ENCODE data around the gene GRIK1.

The GRIK1 gene

GRCh38 chr21:29711236-29711635 is 228.6 kb downstream of the GRIK1 start:
- DNase-seq = no peak

DNA sequence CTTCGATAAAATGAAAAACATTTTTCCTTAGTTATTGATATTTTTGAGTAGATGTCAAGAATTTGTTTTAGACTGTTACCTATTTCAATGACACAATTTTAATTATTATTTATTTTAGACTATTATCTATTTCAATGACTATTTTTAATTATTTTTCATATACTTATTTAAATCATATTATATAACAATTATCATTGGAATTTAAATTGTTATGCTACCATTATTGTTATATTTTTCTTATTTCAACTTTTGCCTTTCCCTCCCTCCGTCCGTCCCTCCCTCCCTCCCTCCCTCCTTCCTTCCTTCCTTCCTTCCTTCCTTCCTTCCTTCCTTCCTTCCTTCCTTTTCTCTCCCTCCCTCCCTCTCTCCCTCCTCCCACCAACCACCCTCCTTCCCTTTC is 229.3 kb downstream of the GRIK1 start:
- no peak for DNase-seq

- DNase-seq = no peak
These were observed 231.4 kb downstream of the GRIK1 start for GRCh38 chr21:29708401-29708800.

- DNase-seq = no peak
These were observed 235.1 kb downstream of the GRIK1 start for GRCh38 chr21:29704719-29705118.

GRCh38 chr21:29701676-29702075 is 238.1 kb downstream of the GRIK1 start:
- no peak for DNase-seq

DNA sequence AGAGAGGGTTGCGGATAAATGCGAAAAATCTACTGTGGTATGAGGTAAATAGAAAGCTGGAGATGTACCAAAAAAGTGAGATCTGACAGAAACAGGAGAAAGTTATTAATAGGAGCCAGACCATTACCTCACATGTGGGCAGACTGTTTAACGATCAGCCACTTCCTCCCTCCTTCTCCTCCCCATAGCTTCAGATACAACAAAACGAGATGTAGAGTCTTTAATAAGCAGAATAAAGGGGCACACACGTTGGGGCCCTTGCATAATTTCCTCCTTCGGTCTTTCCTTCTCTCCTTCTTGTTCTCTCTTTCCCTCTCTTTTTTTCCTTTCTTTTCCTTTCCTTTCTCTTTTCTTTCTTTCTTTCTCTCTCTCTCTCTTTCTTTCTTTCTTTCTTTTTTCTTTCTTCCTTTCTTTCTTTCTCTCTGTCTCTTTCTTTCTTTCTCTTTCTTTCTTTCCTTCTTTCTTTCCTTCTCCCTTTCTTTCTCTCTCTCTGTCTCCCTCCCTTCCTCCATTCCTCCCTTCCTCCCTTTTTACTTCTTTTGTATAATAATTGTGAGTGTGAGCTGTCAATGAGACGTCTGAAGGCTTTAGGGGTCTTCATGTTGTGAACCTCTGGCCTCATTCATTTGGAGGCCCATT is 242.1 kb downstream of the GRIK1 start:
- DNase-seq = no peak

GRCh38 chr21:29696937-29697336 is 242.9 kb downstream of the GRIK1 start:
- DNase-seq = no peak

DNA sequence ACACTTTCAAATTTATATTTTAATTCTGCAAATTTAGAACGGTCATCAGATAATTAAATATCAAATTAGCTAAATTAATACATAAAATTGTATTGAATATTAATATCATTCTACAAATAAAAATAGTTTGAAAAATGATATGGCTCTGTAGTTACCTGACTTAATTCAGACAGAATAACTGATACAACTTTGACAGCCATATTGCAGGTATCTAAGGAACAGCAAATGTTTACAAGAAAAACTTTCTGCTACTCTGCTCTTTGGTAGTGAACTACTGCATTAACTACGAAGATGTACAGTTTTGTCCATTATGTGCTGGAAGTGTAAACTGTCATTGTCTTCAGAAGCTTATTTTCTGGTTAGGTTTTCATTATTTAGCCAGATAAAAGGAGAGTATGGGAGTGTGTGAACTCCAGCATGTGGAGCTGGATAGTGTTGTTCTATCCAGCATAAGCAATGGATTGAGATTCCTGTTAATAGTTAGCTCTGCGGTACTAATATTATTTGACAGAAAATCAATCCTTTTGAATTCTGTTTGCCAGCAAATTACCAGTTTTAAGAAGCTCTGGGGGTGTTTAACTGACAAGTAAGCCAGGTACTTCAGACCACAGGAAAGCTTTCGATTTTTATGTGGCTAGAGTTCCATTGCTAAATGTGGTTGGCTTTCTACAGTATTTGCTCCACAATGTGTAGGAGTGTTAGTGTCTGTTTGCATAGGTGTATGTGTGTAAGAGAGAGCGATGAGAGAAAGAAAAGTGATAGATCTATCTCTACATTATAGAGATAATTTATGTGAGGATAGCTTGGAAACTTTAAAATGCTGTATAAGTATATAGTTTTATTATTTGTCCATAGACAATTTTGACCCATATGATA is 247.9 kb downstream of the GRIK1 start:
- DNase-seq = no peak

DNA sequence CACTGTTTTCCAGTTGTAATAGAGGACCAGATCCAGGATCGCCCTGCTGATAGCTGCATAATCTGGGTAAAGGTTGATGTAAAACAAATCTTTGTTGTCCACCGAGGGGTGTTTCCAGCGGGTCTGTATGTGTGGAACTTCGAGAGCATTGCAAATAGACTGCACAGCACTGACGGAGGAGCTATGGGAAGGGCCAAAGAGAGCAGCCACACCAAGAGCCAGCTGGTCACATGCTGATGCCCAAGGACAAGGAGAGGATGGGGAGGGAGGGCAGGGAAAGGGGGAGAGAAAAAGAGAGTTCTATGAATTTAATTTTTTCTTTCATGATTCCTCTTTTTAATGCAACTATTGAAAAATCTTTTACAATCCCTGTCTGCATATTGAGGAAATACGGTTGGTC is 250.0 kb downstream of the GRIK1 start:
- no peak for DNase-seq

GRCh38 chr21:29684106-29684505 is 255.7 kb downstream of the GRIK1 start:
- DNase-seq = no peak

GRCh38 chr21:29682800-29683199 is 257.0 kb downstream of the GRIK1 start:
- DNase-seq = no peak

DNA sequence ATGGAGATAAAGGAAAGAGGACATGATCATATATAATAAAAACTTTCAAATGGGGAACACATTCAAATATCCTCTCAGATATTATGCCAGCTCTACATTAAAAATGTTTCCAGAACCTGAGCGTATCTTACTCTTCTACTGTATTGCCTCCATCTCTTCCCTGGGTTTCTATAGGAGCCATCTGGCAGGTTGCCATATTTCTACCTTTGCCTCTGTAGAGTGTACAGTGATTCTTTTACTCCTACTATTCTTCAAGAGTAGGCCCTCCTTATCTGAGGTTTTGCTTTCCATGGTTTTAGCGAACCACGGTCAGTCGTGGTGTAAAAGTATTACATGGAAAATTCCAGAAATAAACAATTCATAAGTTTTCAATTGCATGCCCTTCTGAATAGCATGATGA is 259.5 kb downstream of the GRIK1 start:
- no peak for DNase-seq

- no peak for DNase-seq
These were observed 261.2 kb downstream of the GRIK1 start for GRCh38 chr21:29678626-29679025.

- DNase-seq = no peak
These were observed 262.5 kb downstream of the GRIK1 start for GRCh38 chr21:29677326-29677725.

DNA sequence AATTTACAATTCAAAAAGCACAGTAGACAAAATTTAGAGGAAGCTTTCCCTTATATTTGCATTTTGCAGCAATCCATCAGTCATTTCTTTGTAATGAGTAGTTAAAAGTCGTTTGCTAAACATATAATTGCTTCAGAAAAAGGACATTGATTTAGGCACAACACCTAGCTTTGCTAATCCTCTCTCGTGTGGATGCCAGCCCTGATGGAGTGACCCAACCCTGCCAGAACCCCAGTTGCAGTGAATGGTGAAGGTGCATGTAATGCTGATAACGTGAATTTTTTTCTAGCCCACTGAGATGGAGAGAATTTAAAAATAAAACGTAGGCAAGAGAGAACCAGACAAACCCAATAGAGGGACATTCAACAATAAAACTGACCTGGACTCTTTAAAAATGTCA is 263.4 kb downstream of the GRIK1 start:
- no peak for DNase-seq

GRCh38 chr21:29675451-29675850 is 264.3 kb downstream of the GRIK1 start:
- DNase-seq = no peak

DNA sequence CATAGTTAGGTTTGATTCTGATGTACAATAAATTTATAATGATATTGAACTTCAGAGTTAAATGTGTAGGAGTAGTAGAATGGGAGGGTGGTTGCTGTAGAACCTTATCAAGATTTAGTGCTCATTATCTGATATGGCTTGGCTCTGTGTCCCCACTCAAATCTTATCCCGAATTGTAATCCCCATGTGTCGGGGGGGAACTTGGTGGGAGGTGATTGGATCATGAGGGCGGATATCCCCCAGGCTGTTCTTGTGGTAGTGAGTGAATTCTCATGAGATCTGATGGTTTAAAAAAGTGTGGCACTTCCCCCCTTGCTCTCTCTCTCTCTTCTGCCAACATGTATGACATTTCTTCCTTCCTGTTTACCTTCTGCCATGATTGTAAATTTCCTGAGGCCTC is 265.5 kb downstream of the GRIK1 start:
- peak; percentile 3 for DNase-seq

GRCh38 chr21:29673096-29673610 is 266.6 kb downstream of the GRIK1 start:
- no peak for DNase-seq

DNA sequence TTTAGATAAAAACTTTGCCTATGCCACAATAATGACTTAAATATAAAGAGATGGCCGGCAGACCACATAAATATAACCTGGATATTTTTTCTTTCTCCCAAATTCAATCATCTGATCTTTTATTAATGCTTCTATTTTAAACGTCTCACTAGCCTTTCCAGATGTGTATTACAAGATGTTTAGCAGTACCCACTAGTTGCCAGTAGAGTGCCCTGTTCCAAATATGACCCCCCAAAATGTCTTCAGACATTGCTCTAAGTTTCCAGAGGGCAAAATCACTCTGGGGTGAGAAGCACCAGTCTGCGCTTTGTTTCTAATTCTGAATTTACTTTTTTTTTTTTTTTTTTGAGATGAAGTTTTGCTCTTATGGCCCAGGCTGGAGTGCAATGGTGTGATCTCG is 268.1 kb downstream of the GRIK1 start:
- no peak for DNase-seq

DNA sequence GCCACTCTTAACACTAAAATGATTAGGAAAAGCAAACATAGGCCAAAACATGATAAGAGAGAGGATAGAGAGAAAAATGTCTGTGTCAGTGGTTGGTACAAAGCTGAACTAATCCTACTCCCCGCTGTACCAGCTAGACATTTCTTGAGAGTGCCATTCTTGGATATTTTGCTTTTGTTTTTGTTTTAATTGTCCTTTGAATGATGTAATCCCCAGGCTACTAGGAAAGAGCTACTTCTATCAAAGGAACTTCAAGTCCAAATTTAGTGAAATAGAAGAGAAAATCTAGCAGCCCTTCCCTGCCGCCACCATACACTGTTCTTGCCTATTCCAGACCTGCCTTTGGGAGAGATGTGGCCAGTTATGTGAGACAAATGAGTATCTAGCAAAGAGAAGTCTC is 269.6 kb downstream of the GRIK1 start:
- no peak for DNase-seq

DNA sequence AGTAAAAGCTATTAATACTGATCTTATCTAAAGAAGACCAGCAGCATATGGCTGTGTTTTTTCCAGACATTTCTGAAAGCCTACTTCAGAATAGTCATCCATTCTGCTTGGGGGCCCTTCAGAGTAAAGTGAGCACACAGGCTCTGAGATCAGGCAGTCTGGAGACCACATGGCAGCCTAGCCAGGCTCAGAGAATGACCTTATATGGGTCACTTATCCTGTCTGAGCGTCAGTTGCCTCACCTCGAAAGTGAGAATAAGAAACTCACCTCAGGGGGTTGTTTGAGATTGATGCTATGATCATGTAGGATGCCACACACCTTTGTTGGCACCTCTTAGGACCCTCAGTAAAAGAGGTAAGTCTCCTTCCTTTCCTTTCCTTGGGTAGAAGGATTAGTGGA is 270.4 kb downstream of the GRIK1 start:
- no peak for DNase-seq

- no peak for DNase-seq
These were observed 272.1 kb downstream of the GRIK1 start for GRCh38 chr21:29667651-29668050.

DNA sequence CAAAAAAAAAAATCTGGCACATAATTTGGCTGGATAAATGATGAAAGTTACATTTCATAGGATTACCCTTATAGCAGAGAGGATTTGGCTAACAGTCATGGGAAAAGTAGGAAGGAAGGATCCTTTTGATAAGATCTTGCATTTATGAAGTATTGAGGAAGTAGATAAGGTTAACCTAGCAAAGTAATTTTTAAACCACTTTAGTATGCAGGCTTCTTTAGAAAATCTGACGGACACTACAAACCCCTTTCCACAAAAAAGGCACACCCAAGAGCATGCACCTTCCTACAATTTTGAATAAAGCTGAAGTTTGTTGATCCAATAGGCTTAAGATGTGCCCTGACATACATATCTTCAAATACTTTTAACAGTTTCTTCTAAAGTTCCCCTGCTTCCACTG is 275.2 kb downstream of the GRIK1 start:
- DNase-seq = no peak

- no peak for DNase-seq
These were observed 277.9 kb downstream of the GRIK1 start for GRCh38 chr21:29661672-29662442.

All from activated CD4-positive, alpha-beta T cell treated with anti-CD3 and anti-CD28 coated beads, Interleukin-10, Interleukin-2, amounts not matched to agents 100 ng/mL and 50 ng/mL, durations not matched to agents 16 hours and 8 hours (primary cell).